GM18507 (cell line): ENCODE results near the gene MIAT.

Experiments
- DNase-seq: peaks from one replicate; pipeline ENCODE4 v3.0.0; 2011; ENCODE audit warnings: low read depth; ENCODE audit not compliant: insufficient read length; ENCODE audit errors: extremely low spot score
- FAIRE-seq: peaks from 2 replicates; lab custom pipeline; 2011; peaks lifted over from hg19 to GRCh38; lab: Jason Lieb, UNC

Gene MIAT

DNA sequence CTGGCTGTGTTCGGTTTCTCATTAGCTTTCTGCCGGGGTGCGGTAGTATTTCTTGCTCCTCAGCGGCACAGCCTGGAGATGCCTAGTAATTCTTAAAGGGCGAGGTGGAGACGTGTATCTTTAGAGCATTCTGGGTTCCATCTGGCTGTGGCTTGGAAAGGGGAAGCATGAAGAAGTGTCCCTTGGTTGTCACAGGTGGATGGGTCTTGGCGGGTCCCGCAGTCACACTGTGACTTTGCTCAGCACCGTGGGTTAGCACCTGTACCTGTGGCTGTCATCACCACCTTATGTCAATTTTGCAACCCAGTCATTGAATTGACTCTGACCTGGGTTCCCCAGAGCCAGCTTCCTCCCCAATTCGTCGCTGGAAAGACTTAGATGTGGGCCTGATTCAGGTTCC lies 57.6 kb downstream of the MIAT start:
- FAIRE-seq = no peak

DNA sequence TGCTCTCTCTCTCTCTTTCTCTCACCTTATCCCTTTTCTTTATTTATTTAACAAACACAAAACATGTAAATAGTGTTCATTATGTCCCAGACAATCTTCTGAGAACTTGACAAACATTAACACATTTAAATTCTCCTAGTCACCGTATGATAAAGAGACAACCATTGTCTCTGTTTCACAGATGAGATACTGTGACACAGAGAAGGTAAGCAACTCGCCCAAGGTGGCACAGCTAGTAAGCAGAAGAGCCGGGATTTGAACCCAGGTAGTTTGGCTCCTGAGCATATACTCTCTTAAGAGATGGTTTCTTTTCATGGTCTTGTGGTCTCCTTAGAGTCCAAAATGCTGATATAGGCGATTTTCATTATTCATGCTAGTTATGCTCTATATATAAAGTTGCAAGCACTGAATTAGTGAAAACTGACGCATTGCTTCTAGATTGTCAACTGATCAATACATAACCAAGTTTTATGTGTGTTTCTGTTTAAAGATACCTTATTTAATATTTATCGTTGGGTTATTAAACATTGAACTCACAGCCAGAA lies 58.1 kb downstream of the MIAT start:
- FAIRE-seq (no peak), DNase-seq (no peak)

More for the DNA sequence above, 57.6 kb downstream of the MIAT start:
- DNase-seq = no peak

DNA sequence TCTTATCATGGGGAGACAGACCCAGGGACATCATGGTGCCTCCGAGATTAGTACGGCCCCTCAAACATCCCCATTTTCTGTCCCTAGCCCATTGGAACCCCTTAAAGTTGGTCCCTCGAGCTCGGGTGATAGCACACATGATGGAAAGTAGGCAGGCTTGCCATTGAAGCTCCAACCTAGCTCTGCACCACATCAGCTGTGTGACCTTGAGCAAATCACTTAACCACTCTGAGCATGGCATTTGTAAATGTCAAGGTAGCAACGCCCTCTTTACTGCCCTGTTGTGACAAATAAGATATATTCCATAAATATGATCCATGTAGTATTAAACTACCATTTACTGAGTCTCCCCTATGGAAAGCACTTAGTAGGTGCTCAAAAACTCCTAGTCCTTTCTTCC lies 61.1 kb downstream of the MIAT start:
- FAIRE-seq (no peak), DNase-seq (no peak)

- DNase-seq = no peak
- no peak for FAIRE-seq
Observed at GRCh38 chr22:26718905-26719304, 61.5 kb downstream of the MIAT start.

GRCh38 chr22:26722159-26722558 lies 64.8 kb downstream of the MIAT start:
- FAIRE-seq = no peak
- no peak for DNase-seq

GRCh38 chr22:26724414-26724813 lies 67.0 kb downstream of the MIAT start:
- DNase-seq (no peak), FAIRE-seq (no peak)

- no peak for DNase-seq
- FAIRE-seq = no peak
Observed at GRCh38 chr22:26725012-26725676, 67.8 kb downstream of the MIAT start.
